HG03439 (cell line): ENCODE measurements around the gene AGAP5.
"Not testable (repeated sequence)": the region's sequence is repeated elsewhere in the genome, so short reads cannot be mapped to it uniquely, and the experiment has no call there.

Experiments
- ATAC-seq: cut with Tn5 transposase; IDR thresholded peaks from one replicate; pipeline ENCODE4 v1.9.1; 2021; ENCODE audit warnings: mild to moderate bottlenecking, moderate library complexity; ENCODE audit not compliant: unreplicated experiment

AGAP5 gene

GRCh38 chr10:73662705-73663104, 35.2 kb downstream of the AGAP5 start:
- not testable (repeated sequence) for ATAC-seq

GRCh38 chr10:73655990-73656298, 42.0 kb downstream of the AGAP5 start, which contains the start of gene SYNPO2L:
SYNPO2L (minus strand) TSS chr10:73656029; CDS start chr10:73655922, 107 bp downstream.
- ATAC-seq, result no peak

- no peak for ATAC-seq
Observed at GRCh38 chr10:73655257-73655989, 42.5 kb downstream of the AGAP5 start.

GRCh38 chr10:73653701-73654100, 44.2 kb downstream of the AGAP5 start:
- no peak for ATAC-seq

- no peak for ATAC-seq
Observed at GRCh38 chr10:73653195-73653594, 44.7 kb downstream of the AGAP5 start.

DNA sequence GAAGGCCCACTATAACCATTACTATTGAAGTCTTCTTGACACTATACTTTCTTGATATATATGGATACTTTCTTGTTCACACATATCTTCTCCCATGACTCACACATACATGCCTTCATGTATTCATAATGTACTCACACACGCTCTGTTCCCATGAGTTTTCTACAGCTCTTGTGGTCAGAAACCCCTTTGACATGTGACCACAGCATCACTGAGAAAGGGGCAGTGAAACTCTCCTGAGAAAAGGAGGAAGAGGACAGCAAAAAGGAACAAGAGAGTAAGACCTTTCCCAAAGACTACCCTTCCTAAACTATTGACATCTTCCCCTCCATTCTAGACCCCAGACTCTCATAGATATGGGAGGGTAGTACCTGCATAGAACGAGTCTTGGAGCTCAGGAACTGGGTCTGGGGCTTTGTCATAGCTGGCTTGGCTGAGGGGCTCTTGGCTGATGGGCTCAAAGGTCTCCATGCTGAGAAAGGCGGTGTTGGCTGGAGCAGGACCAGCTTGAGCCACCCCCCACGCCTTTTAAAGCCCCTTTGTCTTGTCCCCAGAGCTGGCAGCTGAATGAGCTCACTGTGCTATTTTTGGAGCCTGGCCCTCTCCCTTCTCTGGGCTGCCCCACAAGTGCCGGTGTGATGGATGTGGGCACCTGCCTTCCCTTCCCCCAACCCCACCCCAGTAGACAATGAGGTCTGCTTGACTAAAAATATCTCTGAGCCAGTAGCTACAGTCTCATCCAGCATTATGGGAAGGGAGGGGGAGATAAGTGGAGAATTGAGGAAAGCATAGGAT, 47.2 kb downstream of the AGAP5 start:
- no peak for ATAC-seq

DNA sequence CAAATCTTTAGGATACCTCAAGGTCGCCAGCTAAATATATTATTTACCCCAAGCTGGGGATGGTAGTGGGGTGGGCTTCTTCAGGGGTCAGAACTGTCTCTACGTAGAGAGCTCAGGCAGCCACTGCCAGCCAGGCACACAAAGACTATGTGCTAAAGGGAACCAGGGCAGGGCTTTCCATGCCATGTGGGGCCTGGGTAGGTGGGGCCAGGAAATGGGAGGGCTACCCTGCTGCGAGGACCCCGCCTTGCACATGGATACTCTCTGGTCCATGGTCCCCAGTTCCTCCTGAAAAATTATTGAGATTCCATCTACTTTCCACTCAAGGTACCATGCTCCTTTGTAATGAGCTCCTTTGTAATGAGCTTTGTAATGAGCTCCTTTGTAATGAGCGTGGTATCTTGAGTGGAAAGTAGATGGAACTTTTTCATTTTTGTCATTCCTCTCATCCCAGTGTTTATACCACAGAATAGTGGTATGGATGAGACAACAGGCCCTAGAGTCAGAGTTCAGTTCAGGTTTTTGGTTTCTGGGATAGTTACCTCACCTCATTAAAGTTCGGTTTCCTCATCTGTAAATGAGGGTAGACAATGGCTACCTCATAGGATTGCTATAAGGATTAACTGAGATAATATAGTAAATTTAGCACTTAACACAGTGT, 47.9 kb downstream of the AGAP5 start:
- no peak for ATAC-seq

DNA sequence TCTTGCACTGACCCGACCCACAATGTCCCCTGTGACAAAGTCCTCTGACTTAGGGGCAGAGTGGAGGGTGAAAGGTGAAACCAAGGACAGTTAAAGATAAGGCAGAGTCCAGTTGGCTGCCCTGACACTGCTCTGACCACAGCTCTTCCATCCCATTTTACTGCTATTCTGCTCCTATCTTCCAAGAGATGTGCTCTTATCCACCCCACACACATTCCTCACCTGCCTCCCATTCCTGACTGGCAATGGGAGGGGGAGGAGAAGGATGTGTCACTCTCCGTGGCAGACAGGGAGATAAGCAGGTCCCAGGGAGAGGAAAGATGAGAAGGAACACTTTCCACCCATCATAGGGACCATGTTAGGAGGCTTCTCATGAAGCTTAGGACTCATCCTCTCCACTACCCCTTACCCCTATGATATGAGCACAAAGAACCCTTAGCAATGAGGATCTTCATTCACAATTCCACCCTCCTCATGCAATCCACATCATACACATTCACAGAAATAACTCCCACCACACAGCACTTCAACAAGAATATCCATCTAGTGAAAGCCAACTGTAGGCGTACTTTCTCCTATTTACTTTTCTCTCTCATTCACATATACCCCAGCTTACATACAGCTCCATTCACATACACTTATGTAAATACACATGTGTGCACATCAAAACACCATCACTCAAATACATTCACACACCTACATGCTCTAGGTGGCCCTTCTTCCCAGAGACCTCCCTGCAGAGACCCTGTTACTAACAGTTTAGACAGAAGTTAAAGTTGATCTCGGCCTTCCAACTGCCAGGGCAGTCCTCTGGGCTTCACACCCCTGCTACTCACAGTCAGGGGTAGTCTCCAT, 48.7 kb downstream of the AGAP5 start:
- no peak for ATAC-seq

DNA sequence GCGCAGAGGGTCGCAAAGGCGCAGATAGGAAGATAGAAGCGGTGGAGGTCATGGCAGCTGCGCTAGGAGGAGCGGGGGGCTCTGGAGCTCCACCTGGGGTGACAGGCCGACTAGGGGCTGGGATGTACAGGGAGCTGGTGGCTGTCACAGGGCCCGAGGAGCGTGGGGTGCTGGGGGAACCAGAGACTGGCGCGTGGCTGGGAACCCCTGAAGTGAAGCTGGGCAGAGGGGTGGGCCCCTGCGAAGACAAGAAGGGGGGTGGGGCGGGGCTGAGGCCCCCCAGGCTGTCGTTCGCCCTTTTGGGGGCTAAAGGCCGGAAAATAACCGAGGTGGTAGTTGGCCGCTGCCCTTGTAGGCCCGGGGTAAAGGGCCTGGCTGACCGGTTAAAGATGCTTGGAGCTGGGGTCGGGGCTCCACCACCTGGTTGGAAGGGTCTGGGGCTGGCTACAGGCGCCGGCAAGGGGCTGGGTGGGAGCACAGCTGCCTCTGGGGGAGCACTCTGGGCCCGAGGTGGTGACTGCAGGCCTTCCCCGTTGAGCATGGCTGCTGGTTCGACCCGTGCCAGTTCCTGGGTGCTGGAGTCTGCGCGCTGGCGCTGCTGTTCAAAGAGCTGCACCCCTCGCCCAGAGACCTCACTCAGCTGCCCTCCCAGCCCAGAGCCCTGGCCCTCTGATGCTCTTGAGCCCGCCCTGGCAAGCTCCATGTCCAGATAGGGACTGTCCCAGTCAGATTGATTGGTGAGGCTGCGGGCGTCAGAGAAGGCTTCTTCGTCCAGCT, 49.8 kb downstream of the AGAP5 start:
- no peak for ATAC-seq

DNA sequence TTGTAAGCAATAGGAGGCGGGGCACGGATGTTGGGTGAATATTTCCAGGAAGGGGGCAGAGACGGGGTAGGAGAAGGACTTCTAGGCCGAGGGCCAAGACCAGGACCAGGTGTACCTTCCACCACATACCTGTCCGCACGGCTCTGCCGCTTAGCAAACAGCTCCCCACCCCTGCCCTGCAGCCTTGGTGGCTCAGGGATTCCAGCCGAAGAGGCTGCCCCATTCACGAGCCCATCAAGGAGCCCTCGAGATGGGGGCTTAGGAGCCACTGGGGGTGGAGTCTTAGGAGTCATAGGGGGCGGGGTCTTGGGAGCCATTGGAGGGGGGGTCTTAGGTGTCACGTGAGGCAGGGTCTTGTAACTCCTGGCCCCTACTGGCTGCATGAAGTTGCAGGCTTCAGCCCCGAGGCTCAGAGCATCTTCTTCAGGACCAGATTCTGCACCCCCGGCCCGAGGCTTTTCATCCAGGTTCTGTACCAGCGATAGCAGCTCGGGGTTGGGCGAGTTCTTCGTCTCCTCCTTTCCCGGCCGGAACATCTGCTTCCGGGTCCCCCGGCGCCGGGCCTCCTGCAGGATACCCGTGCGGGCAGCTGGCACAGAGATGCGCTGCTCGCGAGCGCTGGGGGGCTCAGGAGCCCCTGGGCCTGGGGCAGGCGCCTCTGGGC, 50.6 kb downstream of the AGAP5 start:
- no peak for ATAC-seq

GRCh38 chr10:73646598-73647041, 51.3 kb downstream of the AGAP5 start:
- ATAC-seq, result no peak

- ATAC-seq, result no peak
Observed at GRCh38 chr10:73645251-73645650, 52.7 kb downstream of the AGAP5 start.

DNA sequence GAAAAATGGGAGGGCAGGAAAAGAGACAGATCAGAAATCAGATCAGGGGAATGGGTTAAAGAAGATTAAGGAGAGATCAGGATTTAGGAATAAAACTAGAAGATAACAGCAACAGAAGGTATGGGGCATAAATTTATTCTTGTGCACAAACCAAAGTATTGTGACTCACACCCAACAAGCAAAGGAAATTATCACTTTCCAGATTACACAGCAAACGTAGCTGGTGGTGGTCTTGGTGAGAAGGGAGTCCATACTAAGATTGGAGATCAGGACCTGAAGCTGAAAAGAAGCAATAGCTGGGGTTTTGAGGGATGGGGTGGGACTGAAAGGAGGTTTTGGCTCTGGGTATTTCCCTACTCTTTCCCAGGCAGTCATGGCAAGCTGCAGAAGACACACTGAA, 53.1 kb downstream of the AGAP5 start:
- ATAC-seq, result no peak

DNA sequence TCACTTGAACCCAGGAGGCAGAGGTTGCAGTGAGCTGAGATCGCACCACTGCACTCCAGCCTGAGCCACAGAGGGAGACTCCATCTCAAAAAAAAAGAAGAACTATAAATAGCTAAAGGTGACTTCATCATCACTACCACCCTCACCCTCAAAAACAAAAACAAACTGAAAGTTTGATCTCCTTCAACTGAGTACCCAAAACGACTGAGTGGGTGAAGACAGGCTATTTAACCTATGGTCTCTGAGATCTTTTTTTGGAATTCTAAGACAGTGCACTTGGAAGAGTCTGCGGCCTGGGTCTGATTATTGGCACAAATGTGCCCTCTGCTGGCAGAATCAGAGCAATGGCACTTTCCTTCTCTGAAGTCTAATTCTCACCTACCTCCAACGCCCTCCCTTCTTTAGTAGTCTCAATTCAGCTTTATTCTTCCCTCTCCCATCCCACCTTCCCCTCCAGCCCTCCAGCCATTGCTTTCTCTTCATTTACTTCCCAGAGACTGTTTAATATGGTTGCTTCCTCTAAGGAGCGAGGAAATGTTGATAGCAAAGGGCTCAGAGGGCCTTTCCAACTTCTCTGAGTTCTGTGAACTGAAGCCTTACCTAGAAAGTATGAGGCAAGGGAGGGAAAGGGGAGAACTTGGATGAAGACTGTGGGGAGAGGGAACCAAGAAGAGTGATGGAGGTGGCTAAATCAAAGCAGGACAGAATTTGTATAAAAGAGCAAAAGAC, 53.7 kb downstream of the AGAP5 start:
- ATAC-seq, result no peak

DNA sequence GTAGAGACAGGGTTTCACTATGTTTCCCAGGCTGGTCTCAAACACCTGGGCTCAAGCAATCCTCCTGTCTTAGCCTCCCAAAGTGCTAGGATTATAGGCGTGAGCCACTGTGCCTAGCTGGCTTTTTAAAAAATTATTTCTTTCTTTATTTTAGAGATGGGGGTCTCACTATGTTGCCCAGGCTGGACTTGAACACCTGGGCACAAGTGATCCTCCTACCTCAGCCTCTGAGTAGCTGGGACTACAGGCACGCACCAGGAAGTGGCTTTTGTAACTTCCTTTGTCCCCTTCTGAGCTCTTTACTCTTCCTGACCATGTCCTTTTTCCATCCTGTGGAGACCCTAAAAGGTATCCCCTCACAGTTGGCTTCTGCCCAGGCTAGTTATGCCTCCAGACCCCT, 54.5 kb downstream of the AGAP5 start:
- no peak for ATAC-seq

DNA sequence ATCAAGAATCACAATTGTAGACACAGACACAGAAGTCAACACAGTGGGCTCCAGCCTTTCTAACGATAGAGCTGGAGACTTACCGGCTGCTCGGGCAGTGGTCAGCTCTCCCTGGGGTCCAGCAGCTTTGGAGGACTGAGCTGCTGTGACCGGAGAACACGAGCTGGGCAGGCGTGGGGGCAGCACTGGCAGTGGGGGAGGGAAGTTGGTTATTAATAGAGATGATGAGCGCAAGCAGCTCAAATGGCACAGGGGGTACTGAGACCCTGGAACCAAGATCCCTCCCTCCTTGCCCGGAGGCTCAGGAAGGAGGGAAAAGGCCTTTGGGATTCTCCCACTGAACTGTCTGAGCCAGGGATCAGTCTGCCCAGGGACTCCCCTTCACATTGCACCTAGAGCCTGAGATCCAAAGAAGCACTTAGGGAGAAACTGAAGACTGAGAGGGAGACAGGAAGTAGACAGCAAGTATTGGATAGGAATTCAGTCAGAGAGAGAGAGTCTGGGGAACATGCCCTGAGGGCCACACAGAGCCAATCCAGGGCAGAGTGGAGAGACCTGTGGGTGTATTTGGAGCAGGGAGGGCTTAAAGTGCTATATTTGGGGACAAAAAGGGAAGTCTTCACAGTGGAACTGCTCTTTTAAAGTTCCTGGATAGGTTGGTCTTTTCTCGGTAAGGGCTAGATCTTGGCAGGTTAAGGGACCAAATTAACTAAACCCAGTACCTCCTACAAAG, 56.4 kb downstream of the AGAP5 start, which contains the start of gene MYOZ1:
Gene MYOZ1 (minus strand): TSS at position 147 of the 733 bp plus-strand sequence. CDS start 1,457 bp downstream, outside the sequence.
- ATAC-seq, result no peak

DNA sequence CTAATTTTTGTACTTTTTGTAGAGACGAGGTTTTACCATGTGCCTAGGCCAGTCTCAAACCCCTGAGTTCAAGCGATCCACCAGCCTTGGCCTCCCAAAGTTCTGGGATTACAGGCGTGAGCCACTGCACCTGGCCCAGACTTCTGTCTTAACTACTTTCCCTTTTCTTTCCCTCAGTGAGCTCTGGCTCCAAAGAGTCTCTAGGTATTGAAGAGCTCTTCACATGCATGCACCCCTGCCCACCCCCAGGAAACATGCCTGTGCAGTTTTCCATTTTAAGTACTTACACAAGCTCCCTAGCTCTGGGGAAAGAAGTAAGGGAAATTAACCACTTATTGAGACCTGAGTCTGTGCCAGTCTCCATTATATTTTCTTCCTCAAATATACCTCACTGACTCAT, 58.6 kb downstream of the AGAP5 start:
- no peak for ATAC-seq

DNA sequence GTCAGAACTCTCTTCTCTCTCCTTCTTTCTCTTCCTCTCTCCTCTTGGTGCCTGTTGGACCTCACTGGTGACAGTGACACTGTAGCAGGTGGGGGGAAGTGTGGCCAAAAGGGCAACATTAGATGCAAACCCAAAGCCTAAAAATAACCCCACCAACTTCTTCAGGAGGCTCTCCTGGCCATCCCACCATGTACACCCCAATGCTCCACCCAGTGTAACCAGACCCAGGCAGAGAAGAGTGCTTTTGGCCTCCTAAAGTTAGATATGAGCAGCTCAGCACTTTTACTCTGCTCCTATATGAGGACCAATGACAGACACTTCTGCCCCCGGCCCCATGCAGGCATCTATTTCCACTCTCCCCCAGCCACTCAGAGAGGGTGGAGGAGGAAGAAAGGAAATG, 62.1 kb downstream of the AGAP5 start:
- no peak for ATAC-seq
